ENCODE measurements around the gene TRIM29.

GRCh38 chr11:120088056-120088455 lies 49.9 kb downstream of the TRIM29 start:
- TF ChIP-seq EZH2 (IDR thresholded peaks at IDR 0.05; ENCODE audit: low read length, missing control alignments) = no peak
- TF ChIP-seq CTCF (conservative IDR thresholded peaks at IDR 0.05 in 1 of 2, IDR thresholded peaks at IDR 0.05 in 1 of 2; ENCODE audit: low read depth in 1 of 2, low read length in 2 of 2) = no peak
